Liver (tissue), 9 donors: ENCODE measurements around the gene TOX2. TPM values are rescaled to one million over a fixed set of nuclear protein-coding genes. Genes with fewer than 3 reads are reported as not detected.

Experiments used
- DNase-seq: peaks from one replicate; pipeline ENCODE4 v3.0.0-alpha.2; 2017; ENCODE audit warnings: low spot score
- H3K27ac ChIP-seq, 2 donors: one replicate each; pipeline ENCODE4 v1.7.0; 2013; ENCODE audit warnings: inconsistent platforms in 2 of 2, low read length in 2 of 2, control low read depth in 1 of 2, low read depth in 1 of 2, mild to moderate bottlenecking in 1 of 2
- H3K27me3 ChIP-seq, 4 donors: one replicate each; pipeline versions ENCODE4 v1.6.1 to v1.7.0; 2013; ENCODE audit warnings: low read length in 3 of 4, inconsistent platforms in 1 of 4, mild to moderate bottlenecking in 1 of 4, moderate library complexity in 1 of 4; ENCODE audit not compliant: control insufficient read depth in 4 of 4, insufficient read depth in 4 of 4
- H3K36me3 ChIP-seq, 4 donors: one replicate each; pipeline versions ENCODE4 v1.6.1 to v1.7.0; 2013; ENCODE audit warnings: low read length in 3 of 4, mild to moderate bottlenecking in 3 of 4, low read depth in 1 of 4, moderate library complexity in 1 of 4; ENCODE audit not compliant: control insufficient read depth in 4 of 4, insufficient read depth in 3 of 4
- H3K4me1 ChIP-seq, 4 donors: one replicate each; pipeline versions ENCODE4 v1.6.1 to v1.7.0; 2013; ENCODE audit warnings: low read length in 3 of 4, mild to moderate bottlenecking in 3 of 4, moderate library complexity in 1 of 4; ENCODE audit not compliant: control insufficient read depth in 4 of 4, insufficient read depth in 4 of 4
- H3K4me3 ChIP-seq, 3 donors: one replicate each; pipeline versions ENCODE4 v1.6.1 to v1.7.0; 2013; ENCODE audit warnings: low read length in 3 of 3, control low read depth in 1 of 3, low read depth in 1 of 3, mild to moderate bottlenecking in 1 of 3
- H3K9ac ChIP-seq, 2 donors: one replicate each; pipeline ENCODE4 v1.7.0; 2013; ENCODE audit warnings: low read length in 2 of 2, mild to moderate bottlenecking in 2 of 2, moderate library complexity in 2 of 2, control low read depth in 1 of 2, low read depth in 1 of 2
- H3K9me3 ChIP-seq, 4 donors: one replicate each; pipeline versions ENCODE4 v1.6.1 to v1.7.0; 2013; ENCODE audit warnings: low read length in 3 of 4; ENCODE audit not compliant: control insufficient read depth in 4 of 4
- EGR1 ChIP-seq, 2 donors: IDR thresholded peaks; 2 replicates each; pipeline ENCODE4 v1.6.1; 2016 to 2018; ENCODE audit warnings: antibody characterized with exemption in 2 of 2, low read depth in 2 of 2
- FOXA1 ChIP-seq: IDR thresholded peaks from 2 replicates; pipeline ENCODE4 v1.6.1; 2016; ENCODE audit warnings: antibody characterized with exemption
- FOXA2 ChIP-seq: IDR thresholded peaks from 2 replicates; pipeline ENCODE4 v1.6.1; 2016; ENCODE audit warnings: antibody characterized with exemption
- GABPA ChIP-seq, 2 donors: IDR thresholded peaks in 1 of 2; conservative IDR thresholded peaks in 1 of 2; 2 replicates each; pipeline ENCODE4 v1.6.1; 2016; ENCODE audit warnings: antibody characterized with exemption in 2 of 2, mild to moderate bottlenecking in 1 of 2, moderate library complexity in 1 of 2
- HNF4A ChIP-seq, 2 donors: conservative IDR thresholded peaks; 2 replicates each; pipeline ENCODE4 v1.6.1; 2016; ENCODE audit warnings: antibody characterized with exemption in 2 of 2, mild to moderate bottlenecking in 2 of 2
- HNF4G ChIP-seq: IDR thresholded peaks from 2 replicates; pipeline ENCODE4 v1.6.1; 2016; ENCODE audit warnings: antibody characterized with exemption
- JUND ChIP-seq, 2 donors: IDR thresholded peaks; 2 replicates each; pipeline ENCODE4 v1.6.1; 2016; ENCODE audit warnings: antibody characterized with exemption in 2 of 2
- NR2F2 ChIP-seq: IDR thresholded peaks from 2 replicates; pipeline ENCODE4 v1.6.1; 2016; ENCODE audit warnings: antibody characterized with exemption
- RXRA ChIP-seq, 2 donors: IDR thresholded peaks; 2 replicates each; pipeline ENCODE4 v1.6.1; 2017 to 2018; ENCODE audit warnings: antibody characterized with exemption in 2 of 2, mild to moderate bottlenecking in 1 of 2
- SP1 ChIP-seq: IDR thresholded peaks from 2 replicates; pipeline ENCODE4 v1.6.1; 2018; ENCODE audit warnings: antibody characterized with exemption, mild to moderate bottlenecking
- YY1 ChIP-seq: IDR thresholded peaks from 2 replicates; pipeline ENCODE4 v1.6.1; 2016; ENCODE audit warnings: antibody characterized with exemption, mild to moderate bottlenecking
- WGBS: extraction: QIAGEN DNeasy Blood & Tissue Kit; methylation state at CpG from one replicate; pipeline ENCODE4 v1.1.7; 2013; 5-methylcytosine and 5-hydroxymethylcytosine counted together
- polyA plus RNA-seq, 2 donors: library from polyadenylated mRNA; stranded (reverse) in 1 of 2; unstranded in 1 of 2; fragments of 200-250 nt in 1 of 2; fragments of >200 nt in 1 of 2; fragmentation: Nextera tagmentation in 1 of 2; extraction: Ambion mirVana in 1 of 2; gene quantifications; one replicate each; pipeline versions ENCODE4 v1.2.1 to v1.2.3, GENCODE V29; 2013 to 2015
- total RNA-seq, 2 donors: library from RNA; depleted of rRNA; stranded (reverse); fragments of >200 nt; gene quantifications; one replicate each; pipeline ENCODE4 v1.2.3, GENCODE V29; 2014
- TF ChIP-seq, protein P1 (sequence below): fragments of 150-350 bp; IDR thresholded peaks from 2 replicates; pipeline ENCODE4 v1.5.1; 2017; ENCODE audit warnings: improper control_type of control experiment, low read depth, low read length; ENCODE audit not compliant: missing input control
- TF ChIP-seq, protein P2 (sequence below): IDR thresholded peaks from 2 replicates; pipeline ENCODE4 v1.6.1; 2016; ENCODE audit warnings: antibody characterized with exemption
- TF ChIP-seq, protein P3 (sequence below): IDR thresholded peaks from 2 replicates; pipeline ENCODE4 v1.6.1; 2016; ENCODE audit warnings: antibody characterized with exemption
- TF ChIP-seq, protein P4 (sequence below): IDR thresholded peaks from 2 replicates; pipeline ENCODE4 v1.6.1; 2016; ENCODE audit warnings: antibody characterized with exemption
- donor health status: healthy.
- donor health status: healthy.
- donor health status: healthy.
- donor health status: healthy.
- donor health status: healthy.

The TOX2 gene
- total and polyA plus RNA-seq, 4 donors = 0.33 to 2.7 (median 1.4) TPM

DNA sequence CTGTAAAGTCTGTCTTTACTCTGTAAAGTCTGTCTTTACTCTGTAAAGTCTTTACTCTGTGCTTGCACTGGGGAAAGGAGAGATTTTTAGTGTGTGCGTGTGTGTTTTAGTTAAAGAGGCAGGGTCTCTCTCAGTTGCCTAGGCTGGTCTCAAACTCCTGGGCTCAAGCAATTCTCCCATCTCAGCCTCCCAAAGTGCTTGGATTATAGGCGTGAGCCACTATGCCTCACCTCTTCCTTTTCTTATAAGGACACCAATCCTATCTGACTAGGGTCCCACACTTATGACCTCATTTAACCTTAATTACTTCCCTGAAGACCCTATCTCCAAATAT lies 178.6 kb downstream of the TOX2 start:
- no peak overlapping the region for H3K4me3 ChIP-seq
- H3K27me3 ChIP-seq = no peaks in the 10 kb centered on the region
- no peaks in the 10 kb centered on the region for H3K9me3 ChIP-seq
- no peak for DNase-seq
- TF ChIP-seq, protein P1, sequence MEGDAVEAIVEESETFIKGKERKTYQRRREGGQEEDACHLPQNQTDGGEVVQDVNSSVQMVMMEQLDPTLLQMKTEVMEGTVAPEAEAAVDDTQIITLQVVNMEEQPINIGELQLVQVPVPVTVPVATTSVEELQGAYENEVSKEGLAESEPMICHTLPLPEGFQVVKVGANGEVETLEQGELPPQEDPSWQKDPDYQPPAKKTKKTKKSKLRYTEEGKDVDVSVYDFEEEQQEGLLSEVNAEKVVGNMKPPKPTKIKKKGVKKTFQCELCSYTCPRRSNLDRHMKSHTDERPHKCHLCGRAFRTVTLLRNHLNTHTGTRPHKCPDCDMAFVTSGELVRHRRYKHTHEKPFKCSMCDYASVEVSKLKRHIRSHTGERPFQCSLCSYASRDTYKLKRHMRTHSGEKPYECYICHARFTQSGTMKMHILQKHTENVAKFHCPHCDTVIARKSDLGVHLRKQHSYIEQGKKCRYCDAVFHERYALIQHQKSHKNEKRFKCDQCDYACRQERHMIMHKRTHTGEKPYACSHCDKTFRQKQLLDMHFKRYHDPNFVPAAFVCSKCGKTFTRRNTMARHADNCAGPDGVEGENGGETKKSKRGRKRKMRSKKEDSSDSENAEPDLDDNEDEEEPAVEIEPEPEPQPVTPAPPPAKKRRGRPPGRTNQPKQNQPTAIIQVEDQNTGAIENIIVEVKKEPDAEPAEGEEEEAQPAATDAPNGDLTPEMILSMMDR = no peak
- no peak for TF ChIP-seq NR2F2
- TF ChIP-seq, protein P2, sequence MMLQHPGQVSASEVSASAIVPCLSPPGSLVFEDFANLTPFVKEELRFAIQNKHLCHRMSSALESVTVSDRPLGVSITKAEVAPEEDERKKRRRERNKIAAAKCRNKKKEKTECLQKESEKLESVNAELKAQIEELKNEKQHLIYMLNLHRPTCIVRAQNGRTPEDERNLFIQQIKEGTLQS = no peak
- no peaks in the 10 kb centered on the region for H3K4me1 ChIP-seq
- H3K9ac ChIP-seq = no peak overlapping the region
- WGBS = 78% methylated on average over 2 of the region's 2 CpGs
- H3K36me3 ChIP-seq = no peaks in the 10 kb centered on the region
- H3K27ac ChIP-seq = no peak overlapping the region

DNA sequence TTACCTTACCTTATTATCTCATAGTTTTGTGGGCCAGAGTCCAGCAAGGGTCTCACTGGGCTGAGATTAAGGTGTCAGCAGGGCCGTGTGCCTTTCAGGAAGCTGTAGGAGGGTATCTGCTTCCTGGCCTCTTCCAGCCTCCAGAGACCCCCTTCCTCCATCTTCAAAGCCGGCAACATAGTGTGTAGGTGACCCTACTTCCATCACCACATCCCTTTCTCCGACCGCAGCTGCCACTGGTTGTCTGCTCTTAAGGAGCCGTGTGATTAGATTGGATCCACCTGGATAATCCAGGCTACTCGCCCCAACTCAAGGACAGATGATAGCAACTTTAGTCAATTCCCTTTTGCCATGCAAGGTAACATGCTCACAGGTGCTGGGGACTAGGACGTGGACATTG lies 181.2 kb downstream of the TOX2 start:
- H3K27ac ChIP-seq = no peak overlapping the region
- no peak overlapping the region for H3K4me3 ChIP-seq
- H3K9ac ChIP-seq = no peak overlapping the region
- WGBS = 85% methylated on average over 7 of the region's 7 CpGs
- H3K9me3 ChIP-seq = no peaks in the 10 kb centered on the region
- no peak for TF ChIP-seq HNF4A (conservative IDR thresholded peaks at IDR 0.05)
- TF ChIP-seq RXRA (IDR thresholded peaks at IDR 0.05) = no peak
- no peak for TF ChIP-seq SP1
- TF ChIP-seq YY1 = no peak
- no peak for TF ChIP-seq JUND (IDR thresholded peaks at IDR 0.05)
- no peak for TF ChIP-seq FOXA1
- TF ChIP-seq, protein P3, sequence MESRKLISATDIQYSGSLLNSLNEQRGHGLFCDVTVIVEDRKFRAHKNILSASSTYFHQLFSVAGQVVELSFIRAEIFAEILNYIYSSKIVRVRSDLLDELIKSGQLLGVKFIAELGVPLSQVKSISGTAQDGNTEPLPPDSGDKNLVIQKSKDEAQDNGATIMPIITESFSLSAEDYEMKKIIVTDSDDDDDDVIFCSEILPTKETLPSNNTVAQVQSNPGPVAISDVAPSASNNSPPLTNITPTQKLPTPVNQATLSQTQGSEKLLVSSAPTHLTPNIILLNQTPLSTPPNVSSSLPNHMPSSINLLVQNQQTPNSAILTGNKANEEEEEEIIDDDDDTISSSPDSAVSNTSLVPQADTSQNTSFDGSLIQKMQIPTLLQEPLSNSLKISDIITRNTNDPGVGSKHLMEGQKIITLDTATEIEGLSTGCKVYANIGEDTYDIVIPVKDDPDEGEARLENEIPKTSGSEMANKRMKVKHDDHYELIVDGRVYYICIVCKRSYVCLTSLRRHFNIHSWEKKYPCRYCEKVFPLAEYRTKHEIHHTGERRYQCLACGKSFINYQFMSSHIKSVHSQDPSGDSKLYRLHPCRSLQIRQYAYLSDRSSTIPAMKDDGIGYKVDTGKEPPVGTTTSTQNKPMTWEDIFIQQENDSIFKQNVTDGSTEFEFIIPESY = no peak
- TF ChIP-seq, protein P1 = no peak
- H3K27me3 ChIP-seq = no peaks in the 10 kb centered on the region
- DNase-seq = no peak
- H3K36me3 ChIP-seq = no peaks in the 10 kb centered on the region
- no peaks in the 10 kb centered on the region for H3K4me1 ChIP-seq

DNA sequence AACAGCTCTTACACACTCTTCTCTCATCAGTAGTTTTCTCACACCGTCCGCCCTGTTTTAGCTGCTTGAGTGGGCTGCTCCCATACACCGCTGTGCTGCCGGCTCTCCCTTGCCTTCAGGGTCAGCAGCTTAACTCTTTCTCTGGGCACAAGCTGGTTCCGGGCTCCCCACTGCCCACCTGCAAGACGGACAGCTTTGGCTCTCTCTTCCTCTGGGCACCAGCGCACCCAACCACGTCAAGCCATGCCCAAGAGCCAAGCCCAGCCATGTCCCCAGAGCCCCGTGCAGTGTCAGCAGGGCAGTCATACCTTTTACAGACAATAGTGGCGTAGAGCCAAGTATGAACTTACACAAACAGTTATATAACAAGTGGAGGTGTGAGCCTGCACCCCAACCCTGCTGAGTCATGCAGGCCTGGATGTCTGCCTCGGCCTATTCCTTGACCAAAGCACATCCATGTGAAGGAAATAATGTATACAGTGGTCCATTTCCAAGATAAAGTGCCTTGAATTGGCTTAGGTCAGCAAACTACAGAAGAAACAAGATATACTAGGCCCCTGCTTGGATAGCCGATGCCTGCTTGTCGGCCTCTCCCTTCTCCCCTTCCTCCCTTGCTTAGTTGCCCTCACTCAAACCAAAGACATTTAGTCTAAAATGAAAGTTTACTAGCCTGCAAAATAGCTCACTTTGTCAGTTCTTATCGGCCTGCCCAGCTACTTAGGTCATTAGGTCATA lies 183.0 kb downstream of the TOX2 start:
- H3K27ac ChIP-seq = no peak overlapping the region
- no peaks in the 10 kb centered on the region for H3K9me3 ChIP-seq
- DNase-seq = no peak
- H3K36me3 ChIP-seq = no peaks in the 10 kb centered on the region
- H3K4me3 ChIP-seq = no peak overlapping the region
- no peak overlapping the region for H3K9ac ChIP-seq
- H3K4me1 ChIP-seq = no peaks in the 10 kb centered on the region
- H3K27me3 ChIP-seq = no peaks in the 10 kb centered on the region
- WGBS = 81% methylated on average over 14 of the region's 14 CpGs
- TF ChIP-seq GABPA (IDR thresholded peaks at IDR 0.05 in 1 of 2, conservative IDR thresholded peaks at IDR 0.05 in 1 of 2) = no peak
- TF ChIP-seq HNF4G = no peak
- TF ChIP-seq SP1 = no peak
- no peak for TF ChIP-seq EGR1 (IDR thresholded peaks at IDR 0.05; ENCODE audit: low read depth in 2 of 2)
- TF ChIP-seq, protein P3 = no peak
- TF ChIP-seq FOXA1 = no peak
- TF ChIP-seq, protein P4, sequence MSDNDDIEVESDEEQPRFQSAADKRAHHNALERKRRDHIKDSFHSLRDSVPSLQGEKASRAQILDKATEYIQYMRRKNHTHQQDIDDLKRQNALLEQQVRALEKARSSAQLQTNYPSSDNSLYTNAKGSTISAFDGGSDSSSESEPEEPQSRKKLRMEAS = no peak
- TF ChIP-seq YY1 = no peak
- TF ChIP-seq, protein P1 = no peak
- TF ChIP-seq NR2F2 = no peak
- no peak for TF ChIP-seq JUND (IDR thresholded peaks at IDR 0.05)
- TF ChIP-seq HNF4A (conservative IDR thresholded peaks at IDR 0.05) = no peak
- TF ChIP-seq FOXA2 = no peak
